SK-N-SH treated with all-trans-retinoic acid at 6 μM for 48 hours (cell line): ENCODE data around the gene NPTX1.
"Not testable (repeated sequence)": the region's sequence is repeated elsewhere in the genome, so short reads cannot be mapped to it uniquely, and the experiment has no call there.

ENCODE experiments used
- ATAC-seq: fragments of 200-7000 bp; cut with Tn5 transposase; 3 replicates; pipeline ENCODE4 v1.9.1; 2020; ENCODE audit warnings: mild to moderate bottlenecking, moderate library complexity
- ARNTL ChIP-seq: fragments of 450-650 bp; formaldehyde crosslinking; IDR thresholded peaks from 2 replicates; pipeline ENCODE4 v1.5.0; 2020; ENCODE audit warnings: low read depth, mild to moderate bottlenecking, moderate library complexity, borderline replicate concordance
- BACH2 ChIP-seq: fragments of 250-450 bp; sonication (Bioruptor Pico); IDR thresholded peaks from 2 replicates; pipeline ENCODE4 v1.9.0; 2021; ENCODE audit warnings: mild to moderate bottlenecking, borderline replicate concordance
- CREB5 ChIP-seq: fragments of 250-450 bp; sonication (Bioruptor Pico); IDR thresholded peaks from 2 replicates; pipeline ENCODE4 v1.5.1; 2020; ENCODE audit warnings: low read depth, mild to moderate bottlenecking, moderate library complexity
- CSDC2 ChIP-seq: fragments of 250-450 bp; sonication (Bioruptor Pico); IDR thresholded peaks from 2 replicates; pipeline ENCODE4 v1.5.0; 2020; ENCODE audit warnings: mild to moderate bottlenecking, moderate library complexity
- CSRNP3 ChIP-seq: fragments of 250-450 bp; sonication (Bioruptor Pico); IDR thresholded peaks from 2 replicates; pipeline ENCODE4 v1.5.1; 2021; ENCODE audit warnings: mild to moderate bottlenecking, moderate library complexity
- ESRRG ChIP-seq: fragments of 250-450 bp; sonication (Bioruptor Pico); IDR thresholded peaks from 2 replicates; pipeline ENCODE4 v1.6.1; 2021; ENCODE audit warnings: mild to moderate bottlenecking
- GLIS3 ChIP-seq: fragments of 250-450 bp; sonication (Bioruptor Pico); IDR thresholded peaks from 2 replicates; pipeline ENCODE4 v1.5.0; 2020; ENCODE audit warnings: mild to moderate bottlenecking, moderate library complexity
- ISL1 ChIP-seq: fragments of 250-450 bp; sonication (Bioruptor Pico); IDR thresholded peaks from 2 replicates; pipeline ENCODE4 v2.1.2; 2022; ENCODE audit warnings: mild to moderate bottlenecking, moderate library complexity
- OSR1 ChIP-seq: fragments of 250-450 bp; sonication (Bioruptor Pico); IDR thresholded peaks from 2 replicates; pipeline ENCODE4 v1.8.0; 2022; ENCODE audit warnings: moderate library complexity, mild to moderate bottlenecking, inconsistent platforms
- PATZ1 ChIP-seq: fragments of 250-450 bp; sonication (Bioruptor Pico); IDR thresholded peaks from 2 replicates; pipeline ENCODE4 v1.8.0; 2020; ENCODE audit warnings: mild to moderate bottlenecking, moderate library complexity, borderline replicate concordance
- POU6F1 ChIP-seq: fragments of 250-450 bp; sonication (Bioruptor Pico); IDR thresholded peaks from 2 replicates; pipeline ENCODE4 v1.8.0; 2021; ENCODE audit warnings: low read depth, mild to moderate bottlenecking, moderate library complexity, borderline replicate concordance
- PPARA ChIP-seq: fragments of 250-450 bp; sonication (Bioruptor Pico); IDR thresholded peaks from 2 replicates; pipeline ENCODE4 v1.5.0; 2020; ENCODE audit warnings: mild to moderate bottlenecking, borderline replicate concordance
- RARB ChIP-seq: fragments of 250-450 bp; sonication (Bioruptor Pico); IDR thresholded peaks from 2 replicates; pipeline ENCODE4 v1.8.0; 2021; ENCODE audit warnings: mild to moderate bottlenecking, moderate library complexity
- SNAI2 ChIP-seq: fragments of 250-450 bp; sonication (Bioruptor Pico); IDR thresholded peaks from 2 replicates; pipeline ENCODE4 v1.5.0; 2020; ENCODE audit warnings: mild to moderate bottlenecking, moderate library complexity
- TCF4 ChIP-seq: fragments of 250-450 bp; sonication (Bioruptor Pico); IDR thresholded peaks from 2 replicates; pipeline ENCODE4 v1.8.0; 2021; ENCODE audit warnings: mild to moderate bottlenecking, moderate library complexity, borderline replicate concordance
- TOX ChIP-seq: fragments of 250-450 bp; sonication (Bioruptor Pico); IDR thresholded peaks from 2 replicates; pipeline ENCODE4 v1.8.0; 2021; ENCODE audit warnings: mild to moderate bottlenecking, moderate library complexity, borderline replicate concordance
- TSHZ2 ChIP-seq: fragments of 250-450 bp; sonication (Bioruptor Pico); IDR thresholded peaks from 2 replicates; pipeline ENCODE4 v1.5.0; 2020; ENCODE audit warnings: mild to moderate bottlenecking, moderate library complexity
- ZC3H10 ChIP-seq: fragments of 250-450 bp; sonication (Bioruptor Pico); IDR thresholded peaks from 2 replicates; pipeline ENCODE4 v1.5.1; 2021; ENCODE audit warnings: mild to moderate bottlenecking, moderate library complexity
- ZFP3 ChIP-seq: fragments of 250-450 bp; sonication (Bioruptor Pico); IDR thresholded peaks from 2 replicates; pipeline ENCODE4 v1.5.0; 2020; ENCODE audit warnings: mild to moderate bottlenecking, moderate library complexity
- ZFP30 ChIP-seq: fragments of 450-650 bp; formaldehyde crosslinking; IDR thresholded peaks from 2 replicates; pipeline ENCODE4 v1.5.0; 2022; ENCODE audit warnings: mild to moderate bottlenecking, moderate library complexity
- ZNF565 ChIP-seq: fragments of 450-650 bp; formaldehyde crosslinking; conservative IDR thresholded peaks from 2 replicates; pipeline ENCODE4 v1.5.0; 2020; ENCODE audit warnings: low read depth, mild to moderate bottlenecking, moderate library complexity
- ZNF70 ChIP-seq: fragments of 450-650 bp; formaldehyde crosslinking; IDR thresholded peaks from 2 replicates; pipeline ENCODE4 v1.5.0; 2020; ENCODE audit warnings: mild to moderate bottlenecking, moderate library complexity
- ZNF8 ChIP-seq: fragments of 450-650 bp; formaldehyde crosslinking; IDR thresholded peaks from 2 replicates; pipeline ENCODE4 v1.5.0; 2020; ENCODE audit warnings: mild to moderate bottlenecking, moderate library complexity

The NPTX1 gene

GRCh38 chr17:80510132-80510531 is 33.7 kb upstream of the NPTX1 start:
- ATAC-seq = no peak
- TF ChIP-seq ARNTL (CRISPR knock-in tag) = no peak
- no peak for TF ChIP-seq ZFP30 (CRISPR knock-in tag)
- TF ChIP-seq RARB (CRISPR knock-in tag) = no peak
- TF ChIP-seq OSR1 (CRISPR knock-in tag) = no peak
- TF ChIP-seq CSDC2 (CRISPR knock-in tag) = no peak
- no peak for TF ChIP-seq TCF4 (CRISPR knock-in tag)
- no peak for TF ChIP-seq ZNF70 (CRISPR knock-in tag)
- TF ChIP-seq TOX (CRISPR knock-in tag) = no peak

GRCh38 chr17:80509311-80509710 is 32.9 kb upstream of the NPTX1 start:
- TF ChIP-seq RARB (CRISPR knock-in tag) = no peak
- TF ChIP-seq ZC3H10 (CRISPR knock-in tag) = no peak
- TF ChIP-seq TCF4 (CRISPR knock-in tag) = no peak
- no peak for TF ChIP-seq ESRRG (CRISPR knock-in tag)
- no peak for TF ChIP-seq TSHZ2 (CRISPR knock-in tag)
- no peak for TF ChIP-seq CSDC2 (CRISPR knock-in tag)
- TF ChIP-seq ZFP3 = no peak
- TF ChIP-seq CSRNP3 (CRISPR knock-in tag) = no peak
- no peak for TF ChIP-seq TOX (CRISPR knock-in tag)
- TF ChIP-seq POU6F1 (CRISPR knock-in tag) = no peak
- no peak for TF ChIP-seq ISL1 (CRISPR knock-in tag)
- no peak for TF ChIP-seq PATZ1
- no peak for TF ChIP-seq SNAI2
- no peak for TF ChIP-seq ZFP30 (CRISPR knock-in tag)
- TF ChIP-seq OSR1 (CRISPR knock-in tag) = no peak
- TF ChIP-seq ARNTL (CRISPR knock-in tag) = no peak
- TF ChIP-seq GLIS3 (CRISPR knock-in tag) = no peak
- no peak for ATAC-seq

GRCh38 chr17:80507965-80508364 is 31.6 kb upstream of the NPTX1 start:
- TF ChIP-seq TCF4 (CRISPR knock-in tag) (no peak), ESRRG (CRISPR knock-in tag) (no peak), TSHZ2 (CRISPR knock-in tag) (no peak), ISL1 (CRISPR knock-in tag) (no peak), BACH2 (CRISPR knock-in tag) (no peak), ZFP3 (no peak), ZNF70 (CRISPR knock-in tag) (no peak), POU6F1 (CRISPR knock-in tag) (no peak), CSDC2 (CRISPR knock-in tag) (no peak), PPARA (CRISPR knock-in tag) (no peak), ZNF8 (CRISPR knock-in tag) (no peak), ZC3H10 (CRISPR knock-in tag) (no peak), ZFP30 (CRISPR knock-in tag) (no peak), ZNF565 (CRISPR knock-in tag) (no peak), CREB5 (no peak)
- TF ChIP-seq, all 23 proteins: peak for 0
- no peak for ATAC-seq

GRCh38 chr17:80507177-80507576 is 30.8 kb upstream of the NPTX1 start:
- ATAC-seq = not testable (repeated sequence)
